ENCODE results near the gene RHOU.

- no peak for TF ChIP-seq CTCF (conservative IDR thresholded peaks at IDR 0.05; ENCODE audit: low read depth in 2 of 2)
- no peak for TF ChIP-seq POLR2AphosphoS5 (IDR thresholded peaks at IDR 0.05; ENCODE audit: low read depth)
- TF ChIP-seq ZNF462 (CRISPR knock-in tag; IDR thresholded peaks at IDR 0.05) = no peak
- TF ChIP-seq EZH2 (IDR thresholded peaks at IDR 0.05; ENCODE audit: low read depth, unreplicated experiment) = no peak
- TF ChIP-seq JUNB (IDR thresholded peaks at IDR 0.05; ENCODE audit: unreplicated experiment) = no peak
- TF ChIP-seq EZH2phosphoT487 (IDR thresholded peaks at IDR 0.05; ENCODE audit: unreplicated experiment) = no peak
- TF ChIP-seq ETS1 (IDR thresholded peaks at IDR 0.05) = no peak
- no peak for TF ChIP-seq REST (IDR thresholded peaks at IDR 0.05; ENCODE audit: unreplicated experiment)
- no peak for TF ChIP-seq CREB1 (CRISPR knock-in tag; IDR thresholded peaks at IDR 0.05; ENCODE audit: low read depth)
- TF ChIP-seq NANOG (IDR thresholded peaks at IDR 0.05; ENCODE audit: borderline replicate concordance) = no peak
- TF ChIP-seq STAT1 (IDR thresholded peaks at IDR 0.05; ENCODE audit: unreplicated experiment) = no peak
- TF ChIP-seq ZNF114 (CRISPR knock-in tag; IDR thresholded peaks at IDR 0.05) = no peak
- TF ChIP-seq ZNF331 (CRISPR knock-in tag; IDR thresholded peaks at IDR 0.05; ENCODE audit: low read depth) = no peak
Measured at GRCh38 chr1:228753786-228754360, 18.6 kb downstream of the RHOU start.
